HG02610 (cell line): ENCODE measurements around the gene GABBR2.
"Not testable (repeated sequence)": the region's sequence is repeated elsewhere in the genome, so short reads cannot be mapped to it uniquely, and the experiment has no call there.

Experiments used
- ATAC-seq: cut with Tn5 transposase; IDR thresholded peaks from one replicate; pipeline ENCODE4 v1.9.1; 2021; ENCODE audit warnings: mild to moderate bottlenecking, moderate library complexity; ENCODE audit not compliant: unreplicated experiment

The GABBR2 gene

GRCh38 chr9:98599566-98600216 is 109.0 kb downstream of the GABBR2 start:
- ATAC-seq, result no peak

- no peak for ATAC-seq
Observed at GRCh38 chr9:98598861-98599260, 109.9 kb downstream of the GABBR2 start.

- no peak for ATAC-seq
Observed at GRCh38 chr9:98597236-98597771, 111.4 kb downstream of the GABBR2 start.

GRCh38 chr9:98596486-98596885 is 112.2 kb downstream of the GABBR2 start:
- no peak for ATAC-seq

- ATAC-seq, result no peak
Observed at GRCh38 chr9:98594546-98595160, 114.1 kb downstream of the GABBR2 start.

- no peak for ATAC-seq
Observed at GRCh38 chr9:98593354-98594253, 115.1 kb downstream of the GABBR2 start.

GRCh38 chr9:98591696-98592095 is 117.0 kb downstream of the GABBR2 start:
- no peak for ATAC-seq

GRCh38 chr9:98590101-98590500 is 118.6 kb downstream of the GABBR2 start:
- no peak for ATAC-seq

- ATAC-seq, result no peak
Observed at GRCh38 chr9:98589102-98589501, 119.6 kb downstream of the GABBR2 start.

GRCh38 chr9:98584853-98585438 is 123.8 kb downstream of the GABBR2 start:
- ATAC-seq, result not testable (repeated sequence)

GRCh38 chr9:98584059-98584458 is 124.7 kb downstream of the GABBR2 start:
- no peak for ATAC-seq

- ATAC-seq, result no peak
Observed at GRCh38 chr9:98583417-98583816, 125.3 kb downstream of the GABBR2 start.

GRCh38 chr9:98580956-98581355 is 127.8 kb downstream of the GABBR2 start:
- no peak for ATAC-seq

- no peak for ATAC-seq
Observed at GRCh38 chr9:98579700-98580099, 129.0 kb downstream of the GABBR2 start.

- ATAC-seq, result no peak
Observed at GRCh38 chr9:98577446-98577845, 131.3 kb downstream of the GABBR2 start.

- ATAC-seq, result no peak
Observed at GRCh38 chr9:98576859-98577258, 131.9 kb downstream of the GABBR2 start.

- no peak for ATAC-seq
Observed at GRCh38 chr9:98576354-98576753, 132.4 kb downstream of the GABBR2 start.

- ATAC-seq, result peak; percentile 87
Observed at GRCh38 chr9:98575379-98576346, 133.1 kb downstream of the GABBR2 start.

- ATAC-seq, result no peak
Observed at GRCh38 chr9:98573749-98574278, 134.9 kb downstream of the GABBR2 start.

GRCh38 chr9:98572796-98573195 is 135.9 kb downstream of the GABBR2 start:
- no peak for ATAC-seq
